Activated CD4-positive, alpha-beta T cell treated with anti-CD3 and anti-CD28 coated beads, Interleukin-10, Interleukin-2, amounts not matched to agents 100 ng/mL and 50 ng/mL, durations not matched to agents 16 hours and 8 hours (primary cell): Measurements from ENCODE around the gene DPYSL5.

ENCODE experiments used
- DNase-seq: peaks from one replicate; pipeline ENCODE4 v3.0.0-alpha.2; 2020

Gene DPYSL5

DNA sequence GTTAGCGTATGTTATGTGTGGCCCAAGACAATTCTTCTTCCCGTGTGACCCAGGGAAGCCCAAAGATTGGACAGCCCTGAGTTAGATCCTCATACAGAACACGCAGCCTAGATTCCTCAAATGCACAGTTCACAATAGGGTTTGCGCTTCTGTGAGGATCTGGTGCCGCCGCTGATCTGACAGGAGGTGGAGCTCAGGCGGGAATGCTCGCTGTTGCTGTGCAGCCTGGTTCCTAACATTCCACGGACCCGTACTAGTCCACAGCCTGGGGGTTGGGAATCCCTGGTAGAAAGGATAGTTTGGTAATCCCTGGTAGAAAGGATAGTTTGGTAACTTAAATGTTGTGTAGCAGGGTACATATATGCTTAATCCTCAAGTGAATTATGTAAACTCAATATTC lies 149.5 kb downstream of the DPYSL5 start:
- DNase-seq = no peak

GRCh38 chr2:26998323-26998722 lies 150.4 kb downstream of the DPYSL5 start:
- no peak for DNase-seq
